ENCODE results near the gene CNKSR3.

Gene CNKSR3

GRCh38 chr6:154488802-154489437, 21.6 kb downstream of the CNKSR3 start:
- H3F3A ChIP-seq (ENCODE audit: insufficient read depth, low read length) = no peaks in the 10 kb centered on the region
- no peak overlapping the region for H2AFZ ChIP-seq (ENCODE audit: low read length)
- no peaks in the 10 kb centered on the region for H3K9me3 ChIP-seq (ENCODE audit: low read length)
- no peaks in the 10 kb centered on the region for H3K79me2 ChIP-seq (ENCODE audit: insufficient read depth, low read length)
- H3K36me3 ChIP-seq (ENCODE audit: insufficient read depth, low read length) = no peaks in the 10 kb centered on the region
- H3K4me2 ChIP-seq (ENCODE audit: low read length) = no peak overlapping the region
- H4K20me1 ChIP-seq (ENCODE audit: insufficient read depth, low read length) = no peaks in the 10 kb centered on the region
- H3K9ac ChIP-seq (ENCODE audit: low read length) = no peak overlapping the region
- H3K27me3 ChIP-seq (ENCODE audit: insufficient read depth, low read length) = no peaks in the 10 kb centered on the region
- no peak overlapping the region for H3K4me3 ChIP-seq (ENCODE audit: low read depth, low read length, poor library complexity, severe bottlenecking)
- TF ChIP-seq EZH2 (IDR thresholded peaks at IDR 0.05; ENCODE audit: borderline replicate concordance, low read length) = no peak
- no peak for TF ChIP-seq CTCF (IDR thresholded peaks at IDR 0.05; ENCODE audit: low read length)
- H3K4me1 ChIP-seq (ENCODE audit: insufficient read depth, low read length, severe bottlenecking) = no peaks in the 10 kb centered on the region
- H3K9me2 ChIP-seq (ENCODE audit: low read depth, low read length) = no peaks in the 10 kb centered on the region
- no peak overlapping the region for H3K27ac ChIP-seq (ENCODE audit: low read depth, low read length, poor library complexity, severe bottlenecking)

GRCh38 chr6:154488248-154488593, 22.3 kb downstream of the CNKSR3 start:
- no peak overlapping the region for H3K4me2 ChIP-seq (ENCODE audit: low read length)
- H3K4me1 ChIP-seq (ENCODE audit: insufficient read depth, low read length, severe bottlenecking) = no peaks in the 10 kb centered on the region
- no peak overlapping the region for H2AFZ ChIP-seq (ENCODE audit: low read length)
- no peaks in the 10 kb centered on the region for H3K9me2 ChIP-seq (ENCODE audit: low read depth, low read length)
- H3K79me2 ChIP-seq (ENCODE audit: insufficient read depth, low read length) = no peaks in the 10 kb centered on the region
- H3K4me3 ChIP-seq (ENCODE audit: low read depth, low read length, poor library complexity, severe bottlenecking) = no peak overlapping the region
- H3K27me3 ChIP-seq (ENCODE audit: insufficient read depth, low read length) = no peaks in the 10 kb centered on the region
- H3K9ac ChIP-seq (ENCODE audit: low read length) = no peak overlapping the region
- no peaks in the 10 kb centered on the region for H4K20me1 ChIP-seq (ENCODE audit: insufficient read depth, low read length)
- no peaks in the 10 kb centered on the region for H3F3A ChIP-seq (ENCODE audit: insufficient read depth, low read length)
- H3K36me3 ChIP-seq (ENCODE audit: insufficient read depth, low read length) = no peaks in the 10 kb centered on the region
- no peaks in the 10 kb centered on the region for H3K9me3 ChIP-seq (ENCODE audit: low read length)
- H3K27ac ChIP-seq (ENCODE audit: low read depth, low read length, poor library complexity, severe bottlenecking) = no peak overlapping the region
- TF ChIP-seq EZH2 (IDR thresholded peaks at IDR 0.05; ENCODE audit: borderline replicate concordance, low read length) = no peak
- no peak for TF ChIP-seq CTCF (IDR thresholded peaks at IDR 0.05; ENCODE audit: low read length)

GRCh38 chr6:154487367-154488247, 22.9 kb downstream of the CNKSR3 start:
- no peak overlapping the region for H3K9ac ChIP-seq (ENCODE audit: low read length)
- H3K9me2 ChIP-seq (ENCODE audit: low read depth, low read length) = no peaks in the 10 kb centered on the region
- no peaks in the 10 kb centered on the region for H3K9me3 ChIP-seq (ENCODE audit: low read length)
- H3K4me2 ChIP-seq (ENCODE audit: low read length) = no peak overlapping the region
- H3F3A ChIP-seq (ENCODE audit: insufficient read depth, low read length) = no peaks in the 10 kb centered on the region
- no peaks in the 10 kb centered on the region for H3K36me3 ChIP-seq (ENCODE audit: insufficient read depth, low read length)
- no peak overlapping the region for H3K27ac ChIP-seq (ENCODE audit: low read depth, low read length, poor library complexity, severe bottlenecking)
- no peaks in the 10 kb centered on the region for H4K20me1 ChIP-seq (ENCODE audit: insufficient read depth, low read length)
- no peak overlapping the region for H2AFZ ChIP-seq (ENCODE audit: low read length)
- no peaks in the 10 kb centered on the region for H3K27me3 ChIP-seq (ENCODE audit: insufficient read depth, low read length)
- H3K4me1 ChIP-seq (ENCODE audit: insufficient read depth, low read length, severe bottlenecking) = no peaks in the 10 kb centered on the region
- no peak overlapping the region for H3K4me3 ChIP-seq (ENCODE audit: low read depth, low read length, poor library complexity, severe bottlenecking)
- no peak for TF ChIP-seq EZH2 (IDR thresholded peaks at IDR 0.05; ENCODE audit: borderline replicate concordance, low read length)
- no peak for TF ChIP-seq CTCF (IDR thresholded peaks at IDR 0.05; ENCODE audit: low read length)
- no peaks in the 10 kb centered on the region for H3K79me2 ChIP-seq (ENCODE audit: insufficient read depth, low read length)
